ENCODE data around the gene JAKMIP1. TPM values are rescaled to one million over a fixed set of nuclear protein-coding genes. Genes with fewer than 3 reads are reported as not detected.

JAKMIP1 gene
- total and polyA plus RNA-seq, 12 donors: 0.14 to 5.3 (median 2.9) TPM; not detected in 2

- 89 to 93% (median 89%) methylated on average over 12 of the region's 12 CpGs for WGBS, 4 donors
- peak in 1 of 7 donors; percentile 23 for DNase-seq
These were observed 78.4 kb downstream of the JAKMIP1 start for GRCh38 chr4:6121941-6122340.

GRCh38 chr4:6121276-6121850 lies 79.0 kb downstream of the JAKMIP1 start:
- Histone ChIP-seq H3K27me3 (no peaks in the 10 kb centered on the region), H3K9me3 (replicated peaks in 1 of 3) (no peaks in the 10 kb centered on the region), H3K4me1 (replicated peaks in 1 of 2) (no peaks in the 10 kb centered on the region), H3K4me3 (no peak overlapping the region), H3K36me3 (replicated peaks in 1 of 2) (no peaks in the 10 kb centered on the region), H3K27ac (no peak overlapping the region)
- 84 to 90% (median 88%) methylated on average over 18 of the region's 18 CpGs for WGBS, 4 donors
- no peak for TF ChIP-seq POLR2A (IDR thresholded peaks at IDR 0.05)
- TF ChIP-seq CTCF (IDR thresholded peaks at IDR 0.05): no peak
- DNase-seq: peak in 1 of 7 donors; percentile 34
- intact Hi-C loops (cut with DNase I): no loop called here

More at GRCh38 chr4:6121941-6122340, 78.4 kb downstream of the JAKMIP1 start:
- no peaks in the 10 kb centered on the region for H3K4me1 ChIP-seq (replicated peaks in 1 of 2)
- no peaks in the 10 kb centered on the region for H3K9me3 ChIP-seq (replicated peaks in 1 of 3)
- no peaks in the 10 kb centered on the region for H3K36me3 ChIP-seq (replicated peaks in 1 of 2)
- no peak for TF ChIP-seq POLR2A (IDR thresholded peaks at IDR 0.05)
- no peak for TF ChIP-seq CTCF (IDR thresholded peaks at IDR 0.05)
- H3K27ac ChIP-seq: no peak overlapping the region
- intact Hi-C loops (cut with DNase I): no loop called here
- no peaks in the 10 kb centered on the region for H3K27me3 ChIP-seq
- no peak overlapping the region for H3K4me3 ChIP-seq

GRCh38 chr4:6120361-6120760 lies 80.0 kb downstream of the JAKMIP1 start:
- Histone ChIP-seq H3K4me3 (no peak overlapping the region), H3K27ac (no peak overlapping the region), H3K4me1 (replicated peaks in 1 of 2) (no peaks in the 10 kb centered on the region), H3K27me3 (no peaks in the 10 kb centered on the region), H3K9me3 (replicated peaks in 1 of 3) (no peaks in the 10 kb centered on the region), H3K36me3 (replicated peaks in 1 of 2) (no peaks in the 10 kb centered on the region)
- no peak for TF ChIP-seq POLR2A (IDR thresholded peaks at IDR 0.05)
- TF ChIP-seq CTCF (IDR thresholded peaks at IDR 0.05): no peak
- intact Hi-C loops (cut with DNase I): no loop called here
- WGBS, 4 donors: 60 to 68% (median 64%) methylated on average over 6 of the region's 6 CpGs
- DNase-seq: no peak

GRCh38 chr4:6119507-6120020 lies 80.8 kb downstream of the JAKMIP1 start:
- Histone ChIP-seq H3K9me3 (replicated peaks in 1 of 3) (no peaks in the 10 kb centered on the region), H3K4me1 (replicated peaks in 1 of 2) (no peaks in the 10 kb centered on the region), H3K27ac (no peak overlapping the region), H3K36me3 (replicated peaks in 1 of 2) (no peaks in the 10 kb centered on the region), H3K4me3 (no peak overlapping the region), H3K27me3 (no peaks in the 10 kb centered on the region)
- intact Hi-C loops (cut with DNase I): no loop called here
- TF ChIP-seq POLR2A (IDR thresholded peaks at IDR 0.05) (no peak), CTCF (IDR thresholded peaks at IDR 0.05) (no peak)
- WGBS, 4 donors: 63 to 71% (median 68%) methylated on average over 5 of the region's 5 CpGs
- peak in 1 of 7 donors; percentile 1 for DNase-seq
